SJSA1 (cell line): Measurements from ENCODE around the gene NR1H2. TPM values are rescaled to one million over a fixed set of nuclear protein-coding genes. Genes with fewer than 3 reads are reported as not detected.
A peak's percentile ranks its signal among the peaks of the same experiment; 100 is the strongest.

ENCODE experiments used
- DNase-seq, 2 experiments: peaks; one replicate each; pipeline ENCODE4 v3.0.0-alpha.2; 2015 to 2020; ENCODE audit warnings: low spot score in 2 of 2, low read depth in 1 of 2
- H3K27ac ChIP-seq: fragments of 250-450 bp; sonication (Bioruptor Pico); 2 replicates; pipeline ENCODE4 v1.5.1; 2020; ENCODE audit warnings: mild to moderate bottlenecking, moderate library complexity
- H3K27me3 ChIP-seq: fragments of 250-450 bp; sonication (Bioruptor Pico); replicated peaks from 2 replicates; pipeline ENCODE4 v1.5.1; 2020; ENCODE audit warnings: mild to moderate bottlenecking, moderate library complexity
- H3K36me3 ChIP-seq: fragments of 250-450 bp; sonication (Bioruptor Pico); 2 replicates; pipeline ENCODE4 v1.5.1; 2020; ENCODE audit warnings: mild to moderate bottlenecking
- H3K4me1 ChIP-seq: fragments of 250-450 bp; sonication (Bioruptor Pico); replicated peaks from 2 replicates; pipeline ENCODE4 v1.6.1; 2021; ENCODE audit warnings: mild to moderate bottlenecking
- H3K4me3 ChIP-seq: fragments of 250-450 bp; sonication (Bioruptor Pico); 2 replicates; pipeline ENCODE4 v1.5.1; 2020; ENCODE audit warnings: mild to moderate bottlenecking
- H3K9me3 ChIP-seq: fragments of 250-450 bp; sonication (Bioruptor Pico); replicated peaks from 2 replicates; pipeline ENCODE4 v1.5.1; 2020; ENCODE audit warnings: mild to moderate bottlenecking
- total RNA-seq: library from RNA; depleted of rRNA; stranded (reverse); fragments of >200 nt; shearing (Covaris generic); gene quantifications from 2 replicates; pipeline ENCODE4 v1.2.3, GENCODE V29; 2014

NR1H2 gene
- total RNA-seq, 1 experiment from 2014 or later = 45.5 TPM

- H3K27ac ChIP-seq = no peak overlapping the region
- DNase-seq = no peak
- no peaks in the 10 kb centered on the region for H3K27me3 ChIP-seq
- H3K9me3 ChIP-seq = no peaks in the 10 kb centered on the region
- H3K4me3 ChIP-seq = no peak overlapping the region
- peaks cover 45% of the 10 kb centered on the region for H3K36me3 ChIP-seq
- no peaks in the 10 kb centered on the region for H3K4me1 ChIP-seq
Measured at GRCh38 chr19:50410109-50410508, 33.9 kb downstream of the NR1H2 start.

- no peaks in the 10 kb centered on the region for H3K4me1 ChIP-seq
- H3K4me3 ChIP-seq = no peak overlapping the region
- H3K27ac ChIP-seq = no peak overlapping the region
- no peak for DNase-seq
- H3K27me3 ChIP-seq = no peaks in the 10 kb centered on the region
- H3K9me3 ChIP-seq = no peaks in the 10 kb centered on the region
- H3K36me3 ChIP-seq = peaks cover 34% of the 10 kb centered on the region
Measured at GRCh38 chr19:50412419-50412818, 36.2 kb downstream of the NR1H2 start.

DNA sequence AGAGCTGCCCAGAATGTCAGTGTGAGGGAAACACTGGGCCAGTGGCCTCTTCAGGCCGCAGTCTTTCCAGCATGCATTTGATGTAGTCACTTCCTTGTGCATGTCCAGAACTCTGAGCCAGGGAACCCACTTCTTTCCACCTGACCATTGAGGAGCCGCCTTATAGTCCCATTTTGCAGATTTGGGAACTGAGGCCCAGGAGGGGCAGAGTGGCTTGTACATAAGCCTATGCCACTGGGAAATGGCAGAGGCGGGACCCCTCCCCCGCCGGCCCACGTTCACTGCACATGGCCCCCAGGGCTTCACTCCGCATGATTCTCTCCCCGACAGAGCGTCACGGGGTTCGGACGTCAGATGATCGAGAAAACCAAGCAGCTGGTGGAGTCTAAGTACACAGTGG, 36.8 kb downstream of the NR1H2 start:
- Histone ChIP-seq H3K9me3 (no peaks in the 10 kb centered on the region), H3K4me1 (no peaks in the 10 kb centered on the region), H3K27ac (no peak overlapping the region), H3K36me3 (peaks cover 31% of the 10 kb centered on the region), H3K27me3 (0 out of 2 replicates have a peak, but pooled peaks cover 2% of the 10 kb centered on the region), H3K4me3 (no peak overlapping the region)
- DNase-seq = no peak

GRCh38 chr19:50413531-50413930, 37.3 kb downstream of the NR1H2 start:
- DNase-seq = no peak
- Histone ChIP-seq H3K4me3 (no peak overlapping the region), H3K27me3 (peaks cover 7% of the 10 kb centered on the region; the same call in 1 of the 2 replicates), H3K27ac (no peak overlapping the region), H3K9me3 (no peaks in the 10 kb centered on the region), H3K36me3 (peaks cover 30% of the 10 kb centered on the region), H3K4me1 (no peaks in the 10 kb centered on the region)

DNA sequence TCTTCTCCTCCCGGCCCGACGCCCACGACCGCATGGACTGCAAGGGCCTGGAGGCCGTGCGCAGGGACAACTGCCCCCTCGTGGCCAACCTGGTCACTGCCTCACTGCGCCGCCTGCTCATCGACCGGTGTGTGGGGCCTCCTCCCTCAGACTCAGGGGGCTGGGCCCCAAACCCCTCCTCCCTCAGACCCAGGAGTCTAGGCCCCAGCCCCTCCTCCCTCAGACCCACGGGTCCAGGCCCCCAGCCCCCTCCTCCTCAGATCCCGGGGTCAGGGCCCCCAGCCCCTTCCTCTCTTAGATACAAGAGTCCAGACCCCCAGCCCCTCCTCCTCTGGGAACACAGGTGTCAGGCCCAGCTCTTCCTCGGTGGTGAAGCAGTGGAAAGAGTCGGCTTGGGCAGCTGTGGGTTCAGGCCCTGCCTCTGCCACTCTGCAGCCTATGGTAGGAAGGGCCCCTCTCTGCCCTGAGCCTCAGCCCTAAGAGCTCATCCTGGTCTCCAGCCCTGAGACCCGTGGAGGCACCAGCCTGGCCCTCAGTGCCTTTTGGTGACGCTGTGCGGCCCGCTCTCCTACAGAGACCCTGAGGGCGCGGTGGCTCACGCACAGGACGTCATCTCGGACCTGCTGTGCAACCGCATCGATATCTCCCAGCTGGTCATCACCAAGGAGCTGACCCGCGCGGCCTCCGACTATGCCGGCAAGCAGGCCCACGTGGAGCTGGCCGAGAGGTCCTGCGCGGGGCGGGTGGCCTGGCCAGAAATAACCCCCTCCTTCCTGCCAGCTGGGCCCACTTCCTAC, 38.8 kb downstream of the NR1H2 start:
- peak; percentile 23 to 63 for DNase-seq
- Histone ChIP-seq H3K27me3 (peaks cover 22% of the 10 kb centered on the region), H3K4me3 (no peak overlapping the region), H3K36me3 (peaks cover 17% of the 10 kb centered on the region), H3K4me1 (no peaks in the 10 kb centered on the region), H3K9me3 (no peaks in the 10 kb centered on the region), H3K27ac (no peak overlapping the region)

DNA sequence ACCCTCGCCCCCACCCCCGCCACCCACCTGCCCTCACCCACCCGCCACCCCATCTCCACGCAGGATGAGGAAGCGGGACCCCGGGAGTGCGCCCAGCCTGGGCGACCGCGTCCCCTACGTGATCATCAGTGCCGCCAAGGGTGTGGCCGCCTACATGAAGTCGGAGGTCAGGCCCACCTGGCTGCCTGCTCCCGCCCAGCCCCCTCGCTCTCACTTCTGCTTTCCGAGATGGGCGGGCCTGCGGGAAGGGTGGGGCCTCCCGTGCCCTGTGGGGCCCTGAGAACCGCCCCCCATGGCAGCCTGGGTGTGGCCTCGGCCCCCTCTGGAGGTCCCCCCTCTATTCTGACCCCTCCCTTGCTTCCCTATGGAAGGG, 39.4 kb downstream of the NR1H2 start:
- Histone ChIP-seq H3K4me3 (no peak overlapping the region), H3K27me3 (peaks cover 28% of the 10 kb centered on the region), H3K27ac (no peak overlapping the region), H3K36me3 (peaks cover 17% of the 10 kb centered on the region), H3K9me3 (no peaks in the 10 kb centered on the region), H3K4me1 (no peaks in the 10 kb centered on the region)
- DNase-seq = no peak

DNA sequence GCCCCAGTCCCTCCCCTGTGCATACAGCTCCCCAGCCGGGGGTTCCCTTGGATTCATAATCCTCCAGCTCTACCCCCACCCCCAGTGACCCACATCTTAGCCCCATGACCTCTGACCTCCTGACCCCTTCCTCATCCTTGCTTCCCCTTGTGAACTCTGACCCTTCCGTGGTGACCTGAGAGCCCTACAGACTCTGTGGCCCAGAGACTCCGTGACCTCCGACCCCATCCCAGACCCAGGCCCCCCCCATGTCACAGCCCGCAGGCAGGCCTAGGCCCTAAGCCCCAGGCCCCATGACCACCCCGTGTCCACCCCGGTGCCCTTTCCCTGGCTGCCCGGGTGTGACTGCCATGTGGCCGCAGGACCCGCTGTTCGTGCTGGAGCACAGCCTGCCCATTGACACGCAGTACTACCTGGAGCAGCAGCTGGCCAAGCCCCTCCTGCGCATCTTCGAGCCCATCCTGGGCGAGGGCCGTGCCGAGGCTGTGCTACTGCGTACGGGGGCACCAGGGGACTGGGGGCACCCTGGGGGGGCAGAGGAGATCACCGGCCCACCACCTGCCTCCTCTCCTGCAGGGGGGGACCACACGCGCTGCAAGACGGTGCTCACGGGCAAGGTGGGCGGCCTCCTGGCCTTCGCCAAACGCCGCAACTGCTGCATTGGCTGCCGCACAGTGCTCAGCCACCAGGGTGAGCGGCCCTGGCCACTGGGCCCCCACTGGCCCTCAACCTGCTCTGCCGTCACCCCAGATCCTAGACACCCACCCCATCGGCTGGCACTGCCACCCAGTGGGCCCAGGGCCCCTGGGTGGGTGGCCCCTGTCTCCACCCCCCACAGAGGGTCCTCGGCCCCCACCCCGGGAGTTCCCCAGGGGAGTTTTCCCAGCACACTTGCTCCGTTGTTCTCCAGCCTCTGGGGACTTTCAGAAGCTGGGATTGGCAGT, 40.0 kb downstream of the NR1H2 start:
- H3K27ac ChIP-seq = no peak overlapping the region
- no peaks in the 10 kb centered on the region for H3K9me3 ChIP-seq
- H3K4me3 ChIP-seq = no peak overlapping the region
- DNase-seq = no peak
- H3K4me1 ChIP-seq = no peaks in the 10 kb centered on the region
- H3K36me3 ChIP-seq = peaks cover 17% of the 10 kb centered on the region
- peaks cover 32% of the 10 kb centered on the region for H3K27me3 ChIP-seq

- Histone ChIP-seq H3K4me1 (no peaks in the 10 kb centered on the region), H3K9me3 (no peaks in the 10 kb centered on the region), H3K27me3 (peaks cover 32% of the 10 kb centered on the region), H3K36me3 (peaks cover 13% of the 10 kb centered on the region), H3K27ac (no peak overlapping the region), H3K4me3 (no peak overlapping the region)
- no peak for DNase-seq
Measured at GRCh38 chr19:50417111-50418081, 41.1 kb downstream of the NR1H2 start.

- H3K36me3 ChIP-seq = peaks cover 8% of the 10 kb centered on the region
- H3K4me1 ChIP-seq = no peaks in the 10 kb centered on the region
- peaks cover 32% of the 10 kb centered on the region for H3K27me3 ChIP-seq
- DNase-seq = no peak
- H3K4me3 ChIP-seq = no peak within 1 kb of the TSS
- H3K9me3 ChIP-seq = no peaks in the 10 kb centered on the region
- H3K27ac ChIP-seq = no peak within 1 kb of the TSS
Measured at GRCh38 chr19:50418176-50419021, 42.1 kb downstream of the NR1H2 start, which contains the start of gene SPIB. Gene SPIB, plus strand, starts transcription at chr19:50418938. Its CDS starts 25 bp downstream, at chr19:50418963.

DNA sequence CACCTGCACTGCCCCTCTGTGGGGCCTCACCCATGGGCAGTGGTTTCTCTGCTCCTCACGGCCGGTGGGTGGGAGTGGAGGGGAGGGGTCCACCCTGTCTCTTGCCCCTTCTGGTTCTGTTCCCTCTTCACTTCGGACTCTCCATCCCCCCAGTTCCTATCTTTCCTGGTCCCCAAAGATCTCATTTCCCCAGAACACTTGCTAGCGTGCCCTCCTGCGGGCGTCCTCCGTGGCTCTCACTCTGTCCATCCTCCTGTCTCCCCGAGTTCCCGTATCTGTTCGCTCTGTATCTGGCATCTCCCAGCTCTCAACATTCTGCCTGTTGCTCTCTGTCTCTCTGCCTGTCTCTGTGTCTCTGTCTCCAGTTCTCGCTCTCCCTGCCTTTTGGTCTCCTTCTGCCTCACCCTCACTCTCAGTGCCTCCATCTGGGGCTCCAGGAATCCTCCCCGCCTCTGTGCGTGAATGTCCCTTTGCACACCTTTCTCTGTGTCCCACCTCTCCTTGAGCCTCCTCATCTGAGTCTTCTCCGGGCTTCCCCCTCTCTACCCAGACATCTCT, 42.8 kb downstream of the NR1H2 start:
- no peaks in the 10 kb centered on the region for H3K9me3 ChIP-seq
- H3K36me3 ChIP-seq = peaks cover 5% of the 10 kb centered on the region
- no peaks in the 10 kb centered on the region for H3K4me1 ChIP-seq
- no peak overlapping the region for H3K27ac ChIP-seq
- no peak overlapping the region for H3K4me3 ChIP-seq
- no peak for DNase-seq
- H3K27me3 ChIP-seq = peaks cover 32% of the 10 kb centered on the region

- Histone ChIP-seq H3K36me3 (no peaks in the 10 kb centered on the region; the same call in 1 of the 2 replicates), H3K27ac (no peak overlapping the region), H3K9me3 (no peaks in the 10 kb centered on the region), H3K27me3 (peaks cover 32% of the 10 kb centered on the region), H3K4me1 (no peaks in the 10 kb centered on the region), H3K4me3 (no peak overlapping the region)
- no peak for DNase-seq
Measured at GRCh38 chr19:50419580-50420035, 43.4 kb downstream of the NR1H2 start.

DNA sequence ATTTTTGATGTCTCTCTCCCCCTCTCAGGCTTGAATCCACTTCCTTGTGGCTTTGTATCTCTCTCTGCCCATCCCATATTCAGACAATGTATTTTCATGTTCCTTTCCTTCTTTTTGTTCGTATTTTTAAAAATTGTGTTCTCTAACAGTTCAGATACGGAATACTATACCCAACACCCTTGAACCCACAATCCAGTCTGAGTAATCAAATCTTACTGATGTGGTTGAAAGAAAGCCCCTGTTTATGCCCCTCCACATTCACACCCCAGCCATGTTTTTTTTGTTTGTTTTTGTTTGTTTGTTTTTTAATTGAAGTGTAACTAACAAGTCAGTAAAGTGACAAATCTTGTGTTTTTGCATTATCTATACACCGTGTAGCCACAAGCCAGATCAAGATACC, 43.9 kb downstream of the NR1H2 start:
- peaks cover 32% of the 10 kb centered on the region for H3K27me3 ChIP-seq
- no peaks in the 10 kb centered on the region for H3K4me1 ChIP-seq

More for the DNA sequence above, 43.9 kb downstream of the NR1H2 start:
- Histone ChIP-seq H3K4me3 (no peak overlapping the region), H3K36me3 (no peaks in the 10 kb centered on the region), H3K9me3 (no peaks in the 10 kb centered on the region), H3K27ac (no peak overlapping the region)
- no peak for DNase-seq
